OCI-LY7 (cell line): ENCODE measurements around the gene LORICRIN. TPM values are rescaled to one million over a fixed set of nuclear protein-coding genes. Genes with fewer than 3 reads are reported as not detected.

Source experiments
- BruUV-seq: library from RNA; stranded (reverse); fragments of 400-500 nt; replicated peaks from 2 replicates; lab custom pipeline; 2021; lab: Mats Ljungman, UMichigan
- CTCF ChIA-PET: fragments of 300-600 bp; sonication (Branson Sonifier 250); formaldehyde crosslinking; loops from one replicate; lab custom pipeline; 2022; ENCODE audit warnings: antibody characterized with exemption; ENCODE audit not compliant: unreplicated experiment; lab: Charles Lee
- POLR2A ChIA-PET: fragments of 300-600 bp; sonication (Branson Sonifier 250); formaldehyde crosslinking; loops from one replicate; lab custom pipeline; 2022; ENCODE audit warnings: antibody characterized with exemption; lab: Charles Lee
- DNase-seq: peaks from one replicate; pipeline ENCODE4 v3.0.0-alpha.2; 2015; ENCODE audit warnings: low spot score
- H2AFZ ChIP-seq: fragments of 200-600 bp; sonication (generic), shearing (Covaris generic); 2 replicates; pipeline ENCODE4 v1.6.1; 2014; ENCODE audit warnings: mild to moderate bottlenecking, antibody characterized with exemption, low read length, moderate library complexity
- H3K27ac ChIP-seq: fragments of 200-600 bp; sonication (generic); 2 replicates; pipeline ENCODE4 v1.5.1; 2014; ENCODE audit warnings: mixed run types, low read depth, mild to moderate bottlenecking, moderate library complexity, low read length, inconsistent platforms; ENCODE audit not compliant: poor library complexity, severe bottlenecking
- H3K36me3 ChIP-seq: fragments of 200-600 bp; sonication (generic); 2 replicates; pipeline ENCODE4 v1.6.1; 2014; ENCODE audit warnings: mild to moderate bottlenecking, antibody characterized with exemption, low read length, moderate library complexity, mixed read lengths; ENCODE audit not compliant: insufficient read depth
- H3K4me1 ChIP-seq: fragments of 200-600 bp; sonication (generic); 2 replicates; pipeline ENCODE4 v1.5.1; 2014; ENCODE audit warnings: mild to moderate bottlenecking, low read length; ENCODE audit not compliant: insufficient read depth, poor library complexity, severe bottlenecking
- H3K4me2 ChIP-seq: fragments of 200-600 bp; sonication (generic); 2 replicates; pipeline ENCODE4 v1.6.1; 2014; ENCODE audit warnings: mild to moderate bottlenecking, low read length
- H3K4me3 ChIP-seq: fragments of 200-600 bp; sonication (generic); 2 replicates; pipeline ENCODE4 v1.5.1; 2014; ENCODE audit warnings: mild to moderate bottlenecking, low read depth, low read length; ENCODE audit not compliant: poor library complexity, severe bottlenecking
- H3K79me2 ChIP-seq: fragments of 200-600 bp; sonication (generic); 2 replicates; pipeline ENCODE4 v1.6.1; 2016; ENCODE audit warnings: low read depth, mild to moderate bottlenecking, low read length, moderate library complexity, mixed read lengths; ENCODE audit not compliant: insufficient read depth
- H3K9me2 ChIP-seq: fragments of 200-600 bp; sonication (generic); 2 replicates; pipeline ENCODE4 v1.6.1; 2016; ENCODE audit warnings: mild to moderate bottlenecking, low read length, mixed read lengths; ENCODE audit not compliant: insufficient read depth
- H3K9me3 ChIP-seq: fragments of 200-600 bp; sonication (generic); 2 replicates; pipeline ENCODE4 v1.6.1; 2014; ENCODE audit warnings: mild to moderate bottlenecking, mixed run types, low read length, mixed read lengths
- H4K20me1 ChIP-seq: fragments of 200-600 bp; sonication (generic); 2 replicates; pipeline ENCODE4 v1.6.1; 2014; ENCODE audit warnings: mild to moderate bottlenecking, antibody characterized with exemption, low read length, moderate library complexity, mixed read lengths; ENCODE audit not compliant: insufficient read depth
- CTCF ChIP-seq: fragments of 200-600 bp; sonication (generic); conservative IDR thresholded peaks from 2 replicates; pipeline ENCODE4 v1.5.1; 2014; ENCODE audit warnings: mild to moderate bottlenecking, antibody characterized with exemption, low read length, moderate library complexity, mixed read lengths
- EZH2phosphoT487 ChIP-seq: fragments of 200-600 bp; sonication (generic); IDR thresholded peaks from 2 replicates; pipeline ENCODE4 v1.6.1; 2018; ENCODE audit warnings: low read depth, borderline replicate concordance, mild to moderate bottlenecking, mixed run types, antibody characterized with exemption, low read length, moderate library complexity, mixed read lengths
- intact Hi-C: fragments of 100-400 bp; cut with micrococcal nuclease; formaldehyde crosslinking; loops from one replicate; pipeline ENCODE4 v1.10.0; 2022; ENCODE audit not compliant: unreplicated experiment
- total RNA-seq, 2 experiments: library from RNA; depleted of rRNA in 1 of 2; stranded (reverse); fragments of >200 nt in 1 of 2; shearing (Covaris generic) in 1 of 2; gene quantifications; 2 replicates each; pipeline ENCODE4 v1.2.3, GENCODE V29; 2014 to 2022

The LORICRIN gene
- total RNA-seq, 2 experiments from 2014 or later = not detected

GRCh38 chr1:153246018-153246417 is 13.5 kb upstream of the LORICRIN start:
- no peak overlapping the region for H3K4me2 ChIP-seq
- intact Hi-C loops = no loop called here
- H4K20me1 ChIP-seq = no peaks in the 10 kb centered on the region
- CTCF ChIA-PET = no interaction called here
- no peak overlapping the region for H3K4me3 ChIP-seq
- POLR2A ChIA-PET = interaction anchor here (0.7 to 1.0 kb wide), 2 partner anchors 16 to 665 kb away, joined by 4 read pairs; no protein-coding TSS in a partner anchor
- DNase-seq = no peak
- no peaks in the 10 kb centered on the region for H3K36me3 ChIP-seq
- H3K27ac ChIP-seq = no peak overlapping the region
- H3K79me2 ChIP-seq = no peaks in the 10 kb centered on the region
- H2AFZ ChIP-seq = no peak overlapping the region
- no peaks in the 10 kb centered on the region for H3K4me1 ChIP-seq
- no peaks in the 10 kb centered on the region for H3K9me3 ChIP-seq
- BruUV-seq = no TSS peak
- TF ChIP-seq CTCF = no peak
- no peak for TF ChIP-seq EZH2phosphoT487
- H3K9me2 ChIP-seq = no peaks in the 10 kb centered on the region

- Histone ChIP-seq H2AFZ (no peak overlapping the region), H3K4me2 (no peak overlapping the region), H3K27ac (no peak overlapping the region), H3K4me3 (no peak overlapping the region), H3K9me2 (no peaks in the 10 kb centered on the region), H3K9me3 (no peaks in the 10 kb centered on the region), H3K36me3 (no peaks in the 10 kb centered on the region), H4K20me1 (no peaks in the 10 kb centered on the region), H3K4me1 (no peaks in the 10 kb centered on the region), H3K79me2 (no peaks in the 10 kb centered on the region)
- BruUV-seq = no TSS peak
- intact Hi-C loops = no loop called here
- ChIA-PET CTCF (no interaction called here), POLR2A (interaction anchor here (0.7 kb wide), 1 partner anchor 666 kb away, joined by 4 read pairs; no protein-coding TSS in a partner anchor)
- DNase-seq = no peak
- TF ChIP-seq EZH2phosphoT487 = no peak
- TF ChIP-seq CTCF = no peak
Observed at GRCh38 chr1:153246825-153247224, 12.7 kb upstream of the LORICRIN start.

- DNase-seq = no peak
- no peaks in the 10 kb centered on the region for H4K20me1 ChIP-seq
- H3K4me1 ChIP-seq = no peaks in the 10 kb centered on the region
- POLR2A ChIA-PET = no interaction called here
- H3K79me2 ChIP-seq = no peaks in the 10 kb centered on the region
- no peaks in the 10 kb centered on the region for H3K36me3 ChIP-seq
- H3K9me2 ChIP-seq = no peaks in the 10 kb centered on the region
- BruUV-seq = no TSS peak
- intact Hi-C loops = no loop called here
- no peak for TF ChIP-seq CTCF
- no peak for TF ChIP-seq EZH2phosphoT487
- H2AFZ ChIP-seq = no peak overlapping the region
- H3K4me2 ChIP-seq = no peak overlapping the region
- no peak overlapping the region for H3K27ac ChIP-seq
- CTCF ChIA-PET = no interaction called here
- H3K9me3 ChIP-seq = no peaks in the 10 kb centered on the region
- no peak overlapping the region for H3K4me3 ChIP-seq
Observed at GRCh38 chr1:153248176-153248879, 11.2 kb upstream of the LORICRIN start.
